Measurements from ENCODE around the gene PLCL2.
A peak's percentile ranks its signal among the peaks of the same experiment; 100 is the strongest.
"Not testable (repeated sequence)": the region's sequence is repeated elsewhere in the genome, so short reads cannot be mapped to it uniquely, and the experiment has no call there.

The PLCL2 gene

DNA sequence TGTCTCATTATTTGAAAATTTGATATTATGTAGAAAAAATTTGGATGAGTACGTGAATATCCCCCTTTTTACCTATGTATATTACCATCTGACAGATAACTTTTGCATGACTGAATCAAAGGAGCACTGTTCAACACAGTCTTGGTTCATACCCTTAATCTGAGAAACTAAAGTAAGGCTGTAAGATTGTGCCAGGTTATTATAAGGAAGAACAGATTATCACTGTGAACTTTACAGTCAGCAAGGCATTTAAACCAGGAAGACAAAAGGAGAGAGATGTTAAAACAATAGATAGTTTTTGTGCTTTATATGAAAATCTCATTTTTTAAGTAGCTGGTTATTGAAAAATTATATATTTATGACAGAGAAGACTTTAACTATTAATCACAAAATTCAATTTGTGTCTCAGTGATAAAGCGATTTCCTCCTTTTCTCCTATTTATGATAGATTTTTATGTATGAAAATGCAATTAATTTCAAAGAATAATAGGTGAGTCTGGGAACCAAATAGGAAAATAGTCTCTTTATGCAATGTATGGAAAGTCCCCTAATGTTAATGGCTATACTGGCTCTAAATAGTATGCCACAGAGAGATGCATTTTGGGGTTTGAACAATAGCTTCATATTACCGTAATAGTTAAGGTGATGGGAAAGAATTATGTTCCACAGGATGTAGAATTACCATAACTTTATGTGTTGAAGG is 33.4 kb downstream of the PLCL2 start:
- DNase-seq, result no peak

DNA sequence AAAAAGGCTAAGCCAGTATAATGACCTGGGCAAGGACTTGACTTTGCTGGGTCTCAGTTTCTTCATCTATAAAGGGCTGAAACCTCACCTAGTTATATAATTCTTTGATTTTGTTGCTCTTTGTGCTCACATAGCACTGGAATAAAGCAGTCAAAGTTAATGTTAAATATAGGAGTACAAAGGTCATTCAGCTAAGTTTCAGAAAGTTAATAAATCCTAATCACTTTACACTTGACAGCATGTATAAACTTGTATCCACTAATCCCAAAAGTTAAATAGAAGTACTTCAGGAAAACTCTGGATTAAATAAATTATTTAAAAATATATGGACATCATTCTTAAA is 33.9 kb downstream of the PLCL2 start:
- no peak for DNase-seq

DNA sequence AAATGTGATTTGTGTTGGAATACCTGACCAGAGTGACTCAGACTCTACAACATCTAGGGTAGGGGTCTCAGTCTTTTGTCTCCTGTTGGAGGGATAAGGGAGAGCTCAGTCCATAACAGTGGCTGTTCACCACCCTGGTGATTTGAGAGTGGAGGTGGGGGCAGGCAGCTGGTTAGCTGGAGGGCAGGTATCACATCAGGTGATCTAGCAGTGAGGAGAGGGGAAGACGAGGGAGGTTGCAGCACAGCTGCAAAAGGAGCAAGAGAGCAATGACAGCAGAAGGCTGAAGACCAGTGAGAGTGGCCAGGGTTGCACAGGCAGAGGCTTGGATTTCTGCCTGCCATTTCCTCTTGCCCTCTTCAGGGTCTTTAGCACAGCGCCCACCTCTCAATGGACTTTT is 38.4 kb downstream of the PLCL2 start:
- no peak for DNase-seq

DNA sequence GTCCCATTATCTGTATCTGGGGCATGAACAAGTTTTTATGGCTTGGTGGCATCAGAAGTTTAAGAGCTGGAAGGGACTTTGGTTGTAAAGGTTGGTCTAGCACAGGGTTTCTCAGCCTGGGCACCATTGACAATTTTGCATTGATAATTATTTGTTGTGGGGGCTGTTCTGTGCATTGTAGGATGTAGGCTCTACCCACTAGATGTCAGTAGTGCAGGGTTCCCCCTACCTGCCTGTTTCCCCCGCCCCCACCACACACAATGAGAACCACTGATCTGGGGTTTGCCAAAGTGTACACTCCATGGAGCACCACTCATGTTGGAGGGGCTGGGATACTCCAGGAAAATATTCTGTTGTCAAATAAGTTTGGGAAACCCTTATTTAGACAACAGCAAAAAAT is 42.7 kb downstream of the PLCL2 start:
- DNase-seq, result peak in 1 of 5 experiments; percentile 10

DNA sequence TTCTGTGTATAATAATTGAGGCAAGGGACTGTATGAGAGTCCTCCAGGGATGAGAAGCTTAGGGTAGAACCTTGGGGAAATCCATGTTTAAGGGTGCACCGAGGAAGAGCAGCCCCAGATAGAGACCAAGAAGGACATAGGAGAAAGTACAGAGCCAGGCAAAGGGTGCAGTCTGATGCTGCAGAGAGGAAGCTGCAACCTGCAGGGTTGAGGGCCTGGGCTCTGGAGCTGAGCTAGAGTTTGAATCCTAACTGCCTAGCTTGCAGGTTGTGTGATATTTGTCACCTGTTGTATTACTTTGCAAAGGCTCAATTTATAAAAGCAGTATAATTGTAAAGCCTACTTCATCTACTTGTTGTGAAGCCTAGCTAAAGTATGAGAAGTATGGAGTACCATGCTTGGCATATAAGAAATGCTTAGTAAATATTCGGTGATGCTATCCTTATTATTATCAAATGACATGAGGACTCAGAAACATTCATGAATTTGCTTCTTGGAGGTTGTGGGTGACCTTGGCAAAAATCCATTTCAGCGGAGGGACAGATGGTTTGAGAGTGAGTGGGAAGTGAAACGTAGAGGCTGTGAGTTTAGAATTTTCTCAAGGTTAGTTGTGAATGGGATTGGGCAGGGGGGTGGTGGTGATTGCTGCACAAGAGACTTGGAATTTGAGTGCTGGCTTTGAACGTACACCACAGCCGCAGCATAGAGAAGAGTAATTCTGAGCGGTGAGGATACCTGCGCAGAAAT is 43.8 kb downstream of the PLCL2 start:
- DNase-seq, result no peak

DNA sequence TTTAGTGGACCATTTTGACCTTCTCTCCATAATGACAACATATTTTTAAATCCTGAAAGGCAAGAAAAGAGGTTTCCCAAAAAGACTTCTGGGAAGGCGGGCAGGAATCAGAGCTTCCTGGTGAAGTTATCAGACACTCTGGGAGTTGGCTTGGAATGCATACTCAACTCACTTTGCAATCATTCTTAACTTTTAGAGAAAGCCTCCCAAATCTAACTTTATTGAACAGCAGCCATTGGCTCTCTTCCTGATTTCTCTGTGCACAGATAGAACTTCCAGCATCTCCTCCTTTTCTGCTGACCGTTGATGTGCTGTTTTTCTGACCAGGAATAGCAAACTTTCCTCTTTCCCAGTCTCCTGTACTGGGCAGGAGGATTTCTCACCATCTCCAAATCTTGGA is 44.6 kb downstream of the PLCL2 start:
- DNase-seq, result no peak

DNA sequence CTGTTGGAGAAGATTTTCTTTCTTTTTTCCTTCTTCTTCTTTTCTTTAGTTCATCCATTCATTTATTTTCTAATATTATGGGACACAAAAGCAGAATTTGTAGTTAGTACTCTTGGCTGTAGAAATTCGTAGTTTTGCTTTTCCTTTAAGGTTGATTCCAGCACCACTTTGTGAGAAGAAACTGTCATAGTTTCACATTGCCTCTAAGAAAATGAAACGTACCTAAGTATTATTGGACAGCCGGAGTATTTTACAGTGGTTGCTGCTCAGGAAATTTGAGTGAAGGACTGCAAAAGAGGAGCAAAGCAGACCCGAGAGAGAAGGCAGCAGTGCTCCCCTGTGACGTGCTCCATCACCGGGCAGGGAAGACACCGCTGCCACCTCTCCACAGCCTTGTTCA is 48.1 kb downstream of the PLCL2 start:
- no peak for DNase-seq

DNA sequence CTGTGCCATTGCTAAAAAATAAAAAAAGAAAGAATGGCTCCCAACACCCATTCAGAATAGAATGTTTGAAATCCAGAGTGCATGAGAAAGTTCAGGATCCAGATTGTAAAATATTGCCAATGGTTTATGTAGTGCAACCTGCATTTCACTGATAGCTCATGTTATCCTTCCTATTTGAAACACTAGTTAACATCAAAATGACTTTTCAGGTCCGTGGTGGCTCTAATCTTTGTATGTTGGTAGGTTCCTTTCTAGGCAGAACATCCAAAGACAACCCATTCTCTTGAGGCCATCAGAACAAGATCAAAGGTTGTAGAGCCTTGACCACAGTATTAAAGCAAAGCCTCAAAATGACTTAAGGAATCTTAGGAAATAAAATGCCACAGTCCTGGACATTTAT is 51.0 kb downstream of the PLCL2 start:
- DNase-seq, result peak in 1 of 5 experiments; percentile 16

DNA sequence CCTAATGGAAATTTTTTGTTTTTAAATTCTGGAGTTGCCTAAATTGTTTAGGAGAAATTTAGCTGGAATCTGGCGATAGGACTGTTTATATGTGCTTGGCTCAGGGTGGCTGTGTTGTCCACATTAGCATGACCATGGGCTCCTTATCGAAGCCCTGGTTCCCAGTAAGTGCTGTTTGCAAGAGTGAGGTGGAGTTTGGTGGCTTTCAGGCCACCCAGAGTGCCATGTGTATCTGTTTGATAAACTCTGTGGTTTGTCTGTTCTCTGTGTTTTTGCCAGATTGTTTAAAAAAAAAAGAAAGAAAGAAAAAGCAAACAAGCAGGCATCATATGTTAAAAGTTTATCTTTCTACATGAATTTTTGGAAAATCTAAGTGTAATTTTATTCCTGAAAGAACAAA is 51.5 kb downstream of the PLCL2 start:
- DNase-seq, result peak in 2 of 5 experiments; percentile 17 to 76

DNA sequence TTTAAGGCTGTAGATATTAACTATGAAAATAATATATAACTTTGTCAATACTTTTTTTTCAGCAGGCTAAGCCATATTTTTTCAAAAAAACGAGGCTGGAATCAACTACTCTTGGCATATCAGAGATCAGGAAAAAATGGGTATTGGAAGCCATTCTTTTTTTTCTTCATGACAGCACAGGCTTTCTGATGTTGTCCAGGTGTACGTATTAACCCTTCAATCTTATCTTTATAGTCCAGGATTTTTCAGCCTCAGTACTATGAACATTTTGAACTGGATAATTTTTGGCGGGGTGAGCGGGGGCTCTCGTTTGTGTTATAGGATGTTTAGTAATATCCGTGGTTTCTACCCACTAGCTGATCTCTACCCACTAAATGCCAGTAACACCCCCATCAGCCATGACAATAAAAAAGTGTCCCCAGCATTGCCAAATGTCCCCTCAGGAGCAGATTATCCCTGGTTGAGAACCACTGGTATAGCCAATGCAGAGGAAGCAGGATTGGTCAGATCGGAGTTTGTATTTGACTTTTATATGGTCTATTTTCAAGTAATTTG is 52.0 kb downstream of the PLCL2 start:
- DNase-seq, result no peak

DNA sequence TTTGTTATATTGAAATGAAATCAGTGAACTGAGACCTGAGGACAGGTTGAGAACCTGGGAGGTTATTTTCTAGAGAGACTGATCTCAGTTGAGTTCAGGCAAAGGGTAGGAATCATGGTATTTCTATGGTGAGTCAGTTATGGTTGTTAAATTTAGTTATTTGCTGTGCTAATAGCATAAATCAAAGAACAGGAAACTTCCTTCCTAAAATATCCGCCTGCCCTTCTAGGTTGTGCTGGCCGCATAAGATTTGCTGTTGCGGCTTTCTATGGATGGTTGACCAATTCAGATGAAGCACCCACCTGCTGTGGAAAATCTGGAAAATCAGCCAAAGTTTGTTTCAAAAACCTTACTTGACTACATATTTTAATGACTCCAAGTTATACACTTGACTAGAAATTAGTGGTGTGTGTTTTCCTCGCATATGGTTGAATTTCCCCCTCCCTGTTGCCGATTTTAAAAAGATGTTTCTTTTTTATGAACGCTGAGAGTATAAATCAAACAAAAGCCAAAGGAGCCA is 52.6 kb downstream of the PLCL2 start:
- DNase-seq, result no peak

DNA sequence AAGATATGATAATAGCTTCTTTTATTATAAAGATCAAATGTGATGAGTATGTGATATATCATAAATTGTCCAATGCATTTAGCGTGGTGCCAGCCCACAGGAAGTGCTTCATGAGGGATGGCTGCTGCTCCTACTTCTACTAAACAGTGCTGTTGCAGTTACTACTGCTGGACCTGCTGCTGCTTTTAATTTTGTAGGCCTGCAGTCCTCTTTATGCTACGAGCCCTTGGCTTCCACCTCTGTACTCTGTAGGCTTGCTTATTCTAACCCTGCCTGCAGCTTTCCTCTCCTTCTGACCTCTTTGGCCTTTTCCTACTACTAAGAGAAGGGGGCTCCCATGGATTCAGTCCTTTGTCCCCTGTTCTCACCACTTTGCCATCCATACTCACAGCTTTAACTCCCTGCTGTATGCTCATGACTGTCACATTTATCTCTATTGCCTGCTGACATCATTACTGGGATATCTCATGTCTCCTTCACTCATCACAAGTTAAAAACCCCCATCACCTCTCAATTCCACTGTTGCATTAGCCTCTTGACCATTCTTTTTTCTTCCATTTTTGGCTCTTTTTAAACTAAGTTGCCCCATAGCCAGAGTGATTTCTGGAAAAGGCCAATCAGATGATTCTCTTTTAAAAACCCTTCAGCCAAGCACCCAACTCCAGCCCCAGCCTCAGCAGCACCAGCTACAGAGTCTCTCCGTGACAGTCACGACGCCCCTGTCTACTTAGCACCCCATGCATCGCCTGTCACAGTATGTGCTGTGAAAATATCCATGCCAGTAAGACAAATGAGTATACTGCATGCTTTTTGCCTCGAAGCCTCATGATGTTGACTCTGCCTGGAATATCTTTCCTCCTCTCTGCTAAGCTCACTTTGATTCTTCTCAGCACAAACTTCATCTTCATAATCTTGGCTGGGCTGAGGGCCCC is 56.3 kb downstream of the PLCL2 start:
- no peak for DNase-seq

DNA sequence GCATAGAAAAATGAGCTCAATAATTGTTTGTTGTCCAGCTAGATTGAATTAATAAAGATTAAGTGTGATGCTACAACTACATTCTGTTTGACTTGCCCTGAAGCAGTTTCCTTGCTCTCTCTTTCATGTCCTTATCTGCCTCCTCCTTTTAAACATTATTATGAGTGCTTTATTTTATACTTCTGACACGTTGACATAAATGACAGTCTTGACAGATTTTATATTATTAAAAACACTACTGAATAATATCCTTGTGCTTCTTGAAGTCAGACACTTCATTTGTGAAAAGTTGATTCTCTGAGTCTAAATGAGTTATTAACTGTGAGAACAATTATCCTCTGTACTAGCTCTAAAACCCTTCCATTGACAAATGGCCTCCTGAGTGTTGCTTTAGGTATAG is 58.2 kb downstream of the PLCL2 start:
- DNase-seq, result no peak

DNA sequence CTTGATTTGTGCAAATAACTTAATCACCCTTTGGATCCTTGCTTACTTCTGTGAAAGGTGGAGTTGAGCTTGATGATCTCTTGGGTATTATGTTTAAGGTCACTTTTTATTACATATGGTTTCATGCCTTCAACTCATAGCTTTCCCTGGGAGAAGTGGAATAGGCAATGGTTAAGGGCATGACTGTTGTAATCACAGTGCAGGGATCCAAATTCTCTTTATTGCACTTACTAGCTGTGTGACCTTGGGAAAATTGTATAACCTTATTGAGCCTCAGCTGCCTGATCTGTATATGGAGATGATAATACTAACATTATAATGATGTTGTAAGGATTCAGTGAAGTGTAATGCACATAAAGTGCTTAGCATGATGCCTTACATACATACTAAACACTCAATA is 59.1 kb downstream of the PLCL2 start:
- DNase-seq, result no peak

DNA sequence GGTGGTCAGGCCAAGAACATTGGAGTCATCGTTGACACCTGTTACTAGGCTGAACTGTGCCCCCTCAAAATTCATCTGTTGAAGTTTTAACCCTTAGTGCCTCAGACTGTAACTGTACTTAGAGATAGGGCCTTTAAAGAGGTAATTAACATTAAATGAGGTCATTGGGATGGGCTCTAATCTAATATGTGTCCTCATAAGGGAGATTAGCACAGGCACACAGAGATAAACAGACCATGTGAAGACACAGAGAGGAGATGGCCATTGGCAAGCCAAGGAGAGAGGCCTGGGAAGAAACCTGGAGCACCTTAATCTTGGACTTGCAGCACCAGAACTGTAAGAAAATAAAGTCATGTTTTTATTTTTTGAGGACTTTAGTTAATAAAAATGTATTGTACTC is 59.6 kb downstream of the PLCL2 start:
- no peak for DNase-seq

DNA sequence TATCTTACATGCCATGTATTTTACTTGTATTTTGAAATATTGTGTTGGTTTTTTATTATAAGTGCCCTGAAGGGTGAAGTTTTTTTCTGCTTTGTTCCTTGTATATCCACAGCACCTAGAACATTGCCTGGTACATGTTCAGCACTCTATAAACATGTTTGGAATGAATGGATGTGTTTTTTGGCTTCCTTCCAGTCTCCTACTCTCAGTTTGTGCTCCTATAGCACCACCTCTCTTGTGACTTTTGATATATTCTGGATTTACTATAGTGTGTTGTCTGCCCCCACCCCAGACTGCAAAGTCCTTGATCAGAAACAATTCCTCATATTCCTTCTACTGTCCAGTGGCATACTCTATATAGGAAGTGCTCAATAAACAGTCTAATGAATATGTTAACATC is 60.6 kb downstream of the PLCL2 start:
- DNase-seq, result no peak

DNA sequence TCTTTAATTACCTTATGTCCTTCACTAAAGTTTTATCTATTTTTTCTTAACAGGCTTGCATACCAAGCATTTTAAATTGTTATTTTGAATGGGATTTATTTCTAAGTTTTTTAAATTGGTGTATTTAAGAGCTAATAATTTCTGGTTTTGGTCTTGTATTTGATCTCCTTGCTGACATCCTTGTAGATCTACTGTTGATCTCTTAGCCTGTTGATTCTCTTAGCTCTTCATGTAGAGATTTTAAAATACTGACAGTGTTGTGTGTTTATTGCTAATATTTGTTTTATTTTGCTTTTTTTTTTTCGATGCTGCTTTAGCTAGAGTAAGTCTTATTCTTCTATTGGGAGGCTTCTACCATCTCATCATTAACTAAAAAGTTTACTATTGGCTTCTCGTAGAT is 65.5 kb downstream of the PLCL2 start:
- no peak for DNase-seq

DNA sequence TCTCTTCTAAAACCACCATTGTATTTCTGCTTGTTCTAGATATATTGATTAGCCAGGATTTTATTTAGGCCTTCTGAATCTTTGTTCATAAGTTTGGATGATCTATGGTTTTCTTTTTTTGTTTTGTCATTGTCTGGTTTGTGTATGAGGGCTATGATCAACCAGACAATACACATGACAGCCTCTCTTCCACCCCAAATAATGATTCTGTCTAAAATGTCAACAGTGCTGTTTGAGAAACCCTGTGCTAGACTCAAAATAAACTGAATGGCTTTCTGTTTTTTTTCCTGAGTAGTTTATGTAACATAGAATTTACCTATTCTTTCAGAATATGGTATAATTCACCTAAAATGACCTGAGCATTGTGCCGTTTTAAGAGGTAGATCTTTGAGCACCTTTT is 66.1 kb downstream of the PLCL2 start:
- no peak for DNase-seq

DNA sequence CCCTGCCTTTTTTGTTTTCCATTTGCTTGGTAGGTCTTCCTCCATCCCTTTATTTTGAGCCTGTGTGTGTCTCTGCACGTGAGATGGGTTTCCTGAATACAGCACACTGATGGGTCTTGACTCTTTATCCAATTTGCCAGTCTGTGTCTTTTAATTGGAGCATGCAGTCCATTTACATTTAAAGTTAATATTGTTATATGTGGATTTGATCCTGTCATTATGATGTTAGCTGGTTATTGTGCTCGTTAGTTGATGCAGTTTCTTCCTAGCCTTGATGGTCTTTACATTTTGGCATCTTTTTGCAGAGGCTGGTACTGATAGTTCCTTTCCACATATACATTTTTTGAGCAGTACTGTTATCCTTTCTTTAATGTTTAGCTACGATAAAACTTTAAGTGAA is 73.1 kb downstream of the PLCL2 start:
- not testable (repeated sequence) for DNase-seq

DNA sequence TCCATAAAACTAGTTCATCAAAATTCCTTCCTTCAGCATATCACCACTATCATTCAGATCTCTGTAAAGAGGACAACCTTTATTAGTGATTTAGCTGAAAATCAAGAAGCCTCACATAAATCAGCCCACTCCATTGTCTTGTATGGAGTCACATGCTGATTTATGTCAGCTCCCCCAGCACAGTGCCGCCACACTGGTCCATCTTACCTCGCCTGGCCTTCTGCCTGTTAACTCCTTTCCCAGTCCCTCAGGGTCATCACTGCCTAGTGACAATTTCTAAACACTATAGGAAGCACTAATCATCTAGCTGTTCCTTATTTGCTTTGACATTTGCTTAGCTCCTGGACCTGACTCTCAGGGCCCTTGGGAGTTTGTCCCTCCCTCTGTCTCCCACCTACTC is 75.4 kb downstream of the PLCL2 start:
- no peak for DNase-seq

DNA sequence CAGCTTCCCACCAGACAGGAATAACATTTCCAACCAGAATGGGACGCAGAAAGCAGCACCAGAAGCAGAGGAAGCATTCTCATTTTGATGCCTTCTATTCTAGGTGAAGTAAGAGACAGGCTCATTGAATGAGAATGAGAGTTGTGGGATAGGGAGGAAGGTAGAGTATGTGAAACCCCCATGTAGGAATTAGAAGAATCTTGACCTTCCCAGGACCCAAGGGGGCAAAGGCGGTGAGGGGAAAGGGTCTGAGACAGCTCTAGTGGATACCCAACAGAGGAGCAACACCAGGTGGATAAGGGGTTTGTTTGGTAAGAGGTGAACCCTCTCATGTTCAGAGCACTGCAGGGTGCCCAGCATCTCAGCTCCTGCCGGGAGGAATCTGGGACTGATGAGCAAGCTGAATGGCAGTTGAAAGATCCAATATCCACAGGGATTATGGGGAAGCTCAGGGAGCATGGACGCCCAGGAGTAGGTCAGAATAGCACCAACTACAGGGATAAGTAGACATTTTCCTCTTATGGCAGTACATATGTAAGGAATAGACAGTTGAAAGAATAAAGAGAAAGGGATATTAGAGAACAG is 77.0 kb downstream of the PLCL2 start:
- DNase-seq, result no peak

DNA sequence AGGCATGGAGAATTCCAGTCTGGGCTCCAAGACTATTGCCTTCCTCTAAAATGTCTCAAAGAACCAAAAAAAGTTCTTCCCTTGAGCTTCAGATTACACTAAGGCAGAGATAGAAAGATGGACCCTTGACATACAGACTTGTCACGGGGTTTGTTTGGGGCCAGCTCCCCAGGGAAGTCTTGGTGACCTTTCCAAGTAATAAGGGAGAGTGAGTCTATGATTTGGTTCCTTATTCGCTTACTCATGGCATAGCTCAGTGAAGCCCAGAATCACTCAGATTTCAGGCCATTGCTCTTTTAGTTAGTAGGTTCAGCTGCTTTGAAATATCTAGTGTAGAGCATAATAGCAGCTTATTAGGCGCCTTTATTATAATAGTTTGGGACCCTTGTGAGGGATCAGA is 90.3 kb downstream of the PLCL2 start:
- no peak for DNase-seq
